ENCODE data around the gene ASTN2. TPM values are rescaled to one million over a fixed set of nuclear protein-coding genes. Genes with fewer than 3 reads are reported as not detected.
A peak's percentile ranks its signal among the peaks of the same experiment; 100 is the strongest.

Gene ASTN2
- total and polyA plus RNA-seq, 10 of the 15 experiments (the other 5 are each of a cell fraction or from before 2014, with no cell fraction given) = 1.4 to 15.7 (median 7.0) TPM

DNA sequence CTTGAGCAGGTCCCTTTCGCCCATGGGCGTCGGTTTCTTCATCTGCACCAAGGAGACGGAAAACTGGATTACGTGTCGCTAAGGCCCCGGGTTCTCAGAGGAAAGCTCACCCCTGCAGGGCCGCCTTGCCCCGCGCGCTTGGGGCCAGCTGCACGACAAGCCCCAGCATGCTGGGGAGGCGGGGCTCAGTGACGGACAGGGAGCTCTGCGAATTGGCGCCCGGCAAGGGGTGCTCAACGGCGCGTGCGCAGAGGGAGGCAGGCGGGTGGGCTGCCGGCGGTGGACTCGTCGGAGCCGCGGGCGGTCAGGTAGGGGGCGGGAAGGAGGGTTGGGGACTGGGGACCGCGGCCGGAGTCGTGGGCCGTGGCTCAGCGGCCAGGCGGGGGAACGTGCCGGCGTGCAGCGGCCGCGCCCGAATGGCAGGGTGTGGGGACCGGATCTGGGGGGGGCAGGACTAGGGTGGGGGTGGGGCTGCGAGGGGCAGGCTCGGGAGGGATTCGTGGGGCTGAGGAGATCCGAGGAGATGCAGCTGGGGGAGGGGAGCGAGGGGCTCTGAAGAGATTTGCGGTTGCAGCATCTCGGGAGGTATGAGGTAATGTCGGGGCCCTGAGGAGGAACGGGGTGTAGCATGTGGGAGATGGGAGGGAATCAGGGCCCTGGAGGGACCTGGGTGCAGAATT lies 727.6 kb downstream of the ASTN2 start, which contains the start of gene TRIM32 (continued):
- peak; percentile 91 for TF ChIP-seq DPF2 (IDR thresholded peaks at IDR 0.05)
- no peak for TF ChIP-seq YY1 (IDR thresholded peaks at IDR 0.05; ENCODE audit: low read depth, low read length)
- no peak for TF ChIP-seq GABPA (IDR thresholded peaks at IDR 0.05; ENCODE audit: low read depth)
- no peak for TF ChIP-seq YBX1 (IDR thresholded peaks at IDR 0.05)
- TF ChIP-seq NFYA (IDR thresholded peaks at IDR 0.05; ENCODE audit: borderline replicate concordance, low read depth, low read length) = no peak
- TF ChIP-seq SKIL (IDR thresholded peaks at IDR 0.05; ENCODE audit: low read depth, poor library complexity, severe bottlenecking) = peak; percentile 75
- TF ChIP-seq, protein P1, sequence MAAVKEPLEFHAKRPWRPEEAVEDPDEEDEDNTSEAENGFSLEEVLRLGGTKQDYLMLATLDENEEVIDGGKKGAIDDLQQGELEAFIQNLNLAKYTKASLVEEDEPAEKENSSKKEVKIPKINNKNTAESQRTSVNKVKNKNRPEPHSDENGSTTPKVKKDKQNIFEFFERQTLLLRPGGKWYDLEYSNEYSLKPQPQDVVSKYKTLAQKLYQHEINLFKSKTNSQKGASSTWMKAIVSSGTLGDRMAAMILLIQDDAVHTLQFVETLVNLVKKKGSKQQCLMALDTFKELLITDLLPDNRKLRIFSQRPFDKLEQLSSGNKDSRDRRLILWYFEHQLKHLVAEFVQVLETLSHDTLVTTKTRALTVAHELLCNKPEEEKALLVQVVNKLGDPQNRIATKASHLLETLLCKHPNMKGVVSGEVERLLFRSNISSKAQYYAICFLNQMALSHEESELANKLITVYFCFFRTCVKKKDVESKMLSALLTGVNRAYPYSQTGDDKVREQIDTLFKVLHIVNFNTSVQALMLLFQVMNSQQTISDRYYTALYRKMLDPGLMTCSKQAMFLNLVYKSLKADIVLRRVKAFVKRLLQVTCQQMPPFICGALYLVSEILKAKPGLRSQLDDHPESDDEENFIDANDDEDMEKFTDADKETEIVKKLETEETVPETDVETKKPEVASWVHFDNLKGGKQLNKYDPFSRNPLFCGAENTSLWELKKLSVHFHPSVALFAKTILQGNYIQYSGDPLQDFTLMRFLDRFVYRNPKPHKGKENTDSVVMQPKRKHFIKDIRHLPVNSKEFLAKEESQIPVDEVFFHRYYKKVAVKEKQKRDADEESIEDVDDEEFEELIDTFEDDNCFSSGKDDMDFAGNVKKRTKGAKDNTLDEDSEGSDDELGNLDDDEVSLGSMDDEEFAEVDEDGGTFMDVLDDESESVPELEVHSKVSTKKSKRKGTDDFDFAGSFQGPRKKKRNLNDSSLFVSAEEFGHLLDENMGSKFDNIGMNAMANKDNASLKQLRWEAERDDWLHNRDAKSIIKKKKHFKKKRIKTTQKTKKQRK (IDR thresholded peaks at IDR 0.05; ENCODE audit: low read depth, low read length) = no peak
- no peak for TF ChIP-seq SREBF2 (IDR thresholded peaks at IDR 0.05; ENCODE audit: low read length)
- TF ChIP-seq SMC3 (IDR thresholded peaks at IDR 0.05; ENCODE audit: borderline replicate concordance, low read length) = no peak
- TF ChIP-seq, protein P2, sequence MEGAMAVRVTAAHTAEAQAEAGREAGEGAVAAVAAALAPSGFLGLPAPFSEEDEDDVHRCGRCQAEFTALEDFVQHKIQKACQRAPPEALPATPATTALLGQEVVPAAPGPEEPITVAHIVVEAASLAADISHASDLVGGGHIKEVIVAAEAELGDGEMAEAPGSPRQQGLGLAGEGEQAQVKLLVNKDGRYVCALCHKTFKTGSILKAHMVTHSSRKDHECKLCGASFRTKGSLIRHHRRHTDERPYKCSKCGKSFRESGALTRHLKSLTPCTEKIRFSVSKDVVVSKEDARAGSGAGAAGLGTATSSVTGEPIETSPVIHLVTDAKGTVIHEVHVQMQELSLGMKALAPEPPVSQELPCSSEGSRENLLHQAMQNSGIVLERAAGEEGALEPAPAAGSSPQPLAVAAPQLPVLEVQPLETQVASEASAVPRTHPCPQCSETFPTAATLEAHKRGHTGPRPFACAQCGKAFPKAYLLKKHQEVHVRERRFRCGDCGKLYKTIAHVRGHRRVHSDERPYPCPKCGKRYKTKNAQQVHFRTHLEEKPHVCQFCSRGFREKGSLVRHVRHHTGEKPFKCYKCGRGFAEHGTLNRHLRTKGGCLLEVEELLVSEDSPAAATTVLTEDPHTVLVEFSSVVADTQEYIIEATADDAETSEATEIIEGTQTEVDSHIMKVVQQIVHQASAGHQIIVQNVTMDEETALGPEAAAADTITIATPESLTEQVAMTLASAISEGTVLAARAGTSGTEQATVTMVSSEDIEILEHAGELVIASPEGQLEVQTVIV (IDR thresholded peaks at IDR 0.05; ENCODE audit: borderline replicate concordance, partially characterized antibody) = no peak
- TF ChIP-seq ZBTB33 (IDR thresholded peaks at IDR 0.05) = no peak
- TF ChIP-seq SRF (IDR thresholded peaks at IDR 0.05; ENCODE audit: low read depth in 2 of 2, low read length in 2 of 2) = no peak
- no peak for TF ChIP-seq STAT3 (IDR thresholded peaks at IDR 0.05; ENCODE audit: low read depth, low read length)
